GM23338 (cell line): ENCODE measurements around the gene CT45A8.

Source experiments
- CREB1 ChIP-seq: fragments of 250-450 bp; sonication (Bioruptor Pico); IDR thresholded peaks from 2 replicates; pipeline ENCODE4 v1.5.0; 2020; ENCODE audit warnings: low read depth, mild to moderate bottlenecking, moderate library complexity
- EZH2 ChIP-seq: fragments of 200-600 bp; sonication (generic); IDR thresholded peaks from one replicate; pipeline ENCODE4 v1.8.0; 2017; ENCODE audit warnings: antibody characterized with exemption, mild to moderate bottlenecking, low read depth; ENCODE audit not compliant: unreplicated experiment
- EZH2phosphoT487 ChIP-seq: fragments of 200-600 bp; sonication (generic); IDR thresholded peaks from one replicate; pipeline ENCODE4 v1.8.1; 2018; ENCODE audit warnings: antibody characterized with exemption; ENCODE audit not compliant: unreplicated experiment
- JUNB ChIP-seq: IDR thresholded peaks from one replicate; pipeline ENCODE4 v1.6.1; 2016; ENCODE audit warnings: antibody characterized with exemption; ENCODE audit not compliant: unreplicated experiment
- POLR2AphosphoS5 ChIP-seq: IDR thresholded peaks from 2 replicates; pipeline ENCODE4 v1.6.1; 2016; ENCODE audit warnings: antibody characterized with exemption, low read depth
- STAT1 ChIP-seq: IDR thresholded peaks from one replicate; pipeline ENCODE4 v1.6.1; 2016; ENCODE audit warnings: antibody characterized with exemption; ENCODE audit not compliant: unreplicated experiment
- ZNF114 ChIP-seq: fragments of 250-450 bp; sonication (Bioruptor Pico); IDR thresholded peaks from 2 replicates; pipeline ENCODE4 v1.5.0; 2020; ENCODE audit warnings: mild to moderate bottlenecking, moderate library complexity
- TF ChIP-seq, protein P1 (sequence below), 2 experiments: fragments of 200-600 bp in 1 of 2; sonication (generic) in 1 of 2; conservative IDR thresholded peaks; 2 replicates each; pipeline versions ENCODE4 v1.5.1 to v1.6.1; 2016 to 2017; ENCODE audit warnings: antibody characterized with exemption in 2 of 2, low read depth in 2 of 2, mild to moderate bottlenecking in 2 of 2, moderate library complexity in 1 of 2
- TF ChIP-seq, protein P2 (sequence below): IDR thresholded peaks from one replicate; pipeline ENCODE4 v1.6.1; 2018; ENCODE audit warnings: antibody characterized with exemption; ENCODE audit not compliant: unreplicated experiment

DNA sequence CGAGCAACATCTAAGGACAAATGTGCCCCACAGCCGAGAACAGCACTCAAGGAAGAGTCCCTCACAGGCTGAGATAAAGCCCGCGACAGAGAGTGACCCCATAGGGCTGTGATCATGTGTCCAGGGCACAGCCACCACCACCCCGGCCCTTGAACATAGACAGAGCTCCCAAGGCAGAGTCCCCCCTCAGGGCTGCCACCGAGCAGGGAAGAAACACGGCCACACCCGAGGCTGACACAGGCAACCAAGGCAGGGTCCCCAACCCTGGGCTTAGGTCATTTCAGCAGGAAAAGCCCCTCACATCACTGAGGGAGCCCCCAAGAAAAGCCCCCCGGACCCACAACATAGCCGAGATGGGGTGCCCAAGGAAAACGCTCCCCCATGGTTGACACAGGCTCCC, 38.4 kb upstream of the CT45A8 start:
- TF ChIP-seq, protein P1, sequence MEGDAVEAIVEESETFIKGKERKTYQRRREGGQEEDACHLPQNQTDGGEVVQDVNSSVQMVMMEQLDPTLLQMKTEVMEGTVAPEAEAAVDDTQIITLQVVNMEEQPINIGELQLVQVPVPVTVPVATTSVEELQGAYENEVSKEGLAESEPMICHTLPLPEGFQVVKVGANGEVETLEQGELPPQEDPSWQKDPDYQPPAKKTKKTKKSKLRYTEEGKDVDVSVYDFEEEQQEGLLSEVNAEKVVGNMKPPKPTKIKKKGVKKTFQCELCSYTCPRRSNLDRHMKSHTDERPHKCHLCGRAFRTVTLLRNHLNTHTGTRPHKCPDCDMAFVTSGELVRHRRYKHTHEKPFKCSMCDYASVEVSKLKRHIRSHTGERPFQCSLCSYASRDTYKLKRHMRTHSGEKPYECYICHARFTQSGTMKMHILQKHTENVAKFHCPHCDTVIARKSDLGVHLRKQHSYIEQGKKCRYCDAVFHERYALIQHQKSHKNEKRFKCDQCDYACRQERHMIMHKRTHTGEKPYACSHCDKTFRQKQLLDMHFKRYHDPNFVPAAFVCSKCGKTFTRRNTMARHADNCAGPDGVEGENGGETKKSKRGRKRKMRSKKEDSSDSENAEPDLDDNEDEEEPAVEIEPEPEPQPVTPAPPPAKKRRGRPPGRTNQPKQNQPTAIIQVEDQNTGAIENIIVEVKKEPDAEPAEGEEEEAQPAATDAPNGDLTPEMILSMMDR (conservative IDR thresholded peaks at IDR 0.05; ENCODE audit: low read depth in 2 of 2) = no peak
- TF ChIP-seq EZH2 = no peak
- TF ChIP-seq POLR2AphosphoS5 = no peak
- TF ChIP-seq JUNB = no peak
- no peak for TF ChIP-seq EZH2phosphoT487
- no peak for TF ChIP-seq CREB1 (CRISPR knock-in tag)
- TF ChIP-seq, protein P2, sequence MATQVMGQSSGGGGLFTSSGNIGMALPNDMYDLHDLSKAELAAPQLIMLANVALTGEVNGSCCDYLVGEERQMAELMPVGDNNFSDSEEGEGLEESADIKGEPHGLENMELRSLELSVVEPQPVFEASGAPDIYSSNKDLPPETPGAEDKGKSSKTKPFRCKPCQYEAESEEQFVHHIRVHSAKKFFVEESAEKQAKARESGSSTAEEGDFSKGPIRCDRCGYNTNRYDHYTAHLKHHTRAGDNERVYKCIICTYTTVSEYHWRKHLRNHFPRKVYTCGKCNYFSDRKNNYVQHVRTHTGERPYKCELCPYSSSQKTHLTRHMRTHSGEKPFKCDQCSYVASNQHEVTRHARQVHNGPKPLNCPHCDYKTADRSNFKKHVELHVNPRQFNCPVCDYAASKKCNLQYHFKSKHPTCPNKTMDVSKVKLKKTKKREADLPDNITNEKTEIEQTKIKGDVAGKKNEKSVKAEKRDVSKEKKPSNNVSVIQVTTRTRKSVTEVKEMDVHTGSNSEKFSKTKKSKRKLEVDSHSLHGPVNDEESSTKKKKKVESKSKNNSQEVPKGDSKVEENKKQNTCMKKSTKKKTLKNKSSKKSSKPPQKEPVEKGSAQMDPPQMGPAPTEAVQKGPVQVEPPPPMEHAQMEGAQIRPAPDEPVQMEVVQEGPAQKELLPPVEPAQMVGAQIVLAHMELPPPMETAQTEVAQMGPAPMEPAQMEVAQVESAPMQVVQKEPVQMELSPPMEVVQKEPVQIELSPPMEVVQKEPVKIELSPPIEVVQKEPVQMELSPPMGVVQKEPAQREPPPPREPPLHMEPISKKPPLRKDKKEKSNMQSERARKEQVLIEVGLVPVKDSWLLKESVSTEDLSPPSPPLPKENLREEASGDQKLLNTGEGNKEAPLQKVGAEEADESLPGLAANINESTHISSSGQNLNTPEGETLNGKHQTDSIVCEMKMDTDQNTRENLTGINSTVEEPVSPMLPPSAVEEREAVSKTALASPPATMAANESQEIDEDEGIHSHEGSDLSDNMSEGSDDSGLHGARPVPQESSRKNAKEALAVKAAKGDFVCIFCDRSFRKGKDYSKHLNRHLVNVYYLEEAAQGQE = no peak
- TF ChIP-seq ZNF114 (CRISPR knock-in tag) = no peak
- no peak for TF ChIP-seq STAT1
